Prostate gland (tissue), 2 donors: ENCODE results near the gene GDF11.

ENCODE experiments used
- CTCF ChIP-seq, 4 experiments: fragments of 200-600 bp in 2 of 4; fragments of 450-650 bp in 2 of 4; sonication (generic) in 2 of 4; IDR thresholded peaks; 1 replicate in 3 of 4; 2 replicates in 1 of 4; pipeline ENCODE4 v1.5.1; 2016 to 2019; ENCODE audit warnings: antibody characterized with exemption in 4 of 4, mild to moderate bottlenecking in 2 of 4, moderate library complexity in 2 of 4
- POLR2A ChIP-seq: fragments of 450-650 bp; IDR thresholded peaks from one replicate; pipeline ENCODE4 v1.6.1; 2016; ENCODE audit warnings: antibody characterized with exemption, mild to moderate bottlenecking

GRCh38 chr12:55715169-55715764 lies 27.7 kb upstream of the GDF11 start:
- TF ChIP-seq CTCF (IDR thresholded peaks at IDR 0.05): no peak
- no peak for TF ChIP-seq POLR2A
